ENCODE results near the gene CALML6.
A peak's percentile ranks its signal among the peaks of the same experiment; 100 is the strongest.

CALML6 gene

DNA sequence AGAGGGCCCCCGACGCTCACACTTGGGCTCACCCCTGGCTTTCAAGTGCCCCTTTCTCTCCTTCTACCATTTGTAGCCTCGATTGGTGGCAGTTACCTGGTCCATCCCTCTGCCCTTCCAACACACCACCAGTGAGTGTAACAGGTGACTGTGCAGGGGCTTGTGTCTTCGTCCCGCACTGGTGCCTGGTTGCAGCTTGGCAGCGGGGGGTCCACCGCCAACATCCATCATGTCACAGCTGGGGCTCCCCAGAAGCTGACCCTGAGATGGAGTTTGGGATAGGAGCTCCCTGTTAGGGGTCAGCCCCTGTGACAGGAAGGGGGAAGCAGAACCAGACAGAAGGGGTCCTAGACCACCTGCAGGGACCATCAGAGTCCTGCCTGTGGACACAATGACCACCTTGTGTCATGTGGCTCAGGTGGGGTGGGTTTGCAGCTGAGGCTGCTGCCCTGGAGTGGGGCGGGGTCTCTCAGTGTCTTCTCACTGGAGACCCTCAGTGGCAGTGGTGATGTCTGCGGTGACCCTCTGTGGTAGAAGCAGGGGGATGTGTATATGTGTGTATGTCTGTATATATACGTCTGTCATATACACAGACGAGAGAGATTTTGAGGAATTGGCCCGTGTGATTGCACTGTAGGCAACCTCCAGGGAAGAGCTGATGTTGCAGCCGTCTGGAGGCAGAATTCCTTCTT lies 3.6 kb upstream of the CALML6 start:
- DNase-seq = no peak

DNA sequence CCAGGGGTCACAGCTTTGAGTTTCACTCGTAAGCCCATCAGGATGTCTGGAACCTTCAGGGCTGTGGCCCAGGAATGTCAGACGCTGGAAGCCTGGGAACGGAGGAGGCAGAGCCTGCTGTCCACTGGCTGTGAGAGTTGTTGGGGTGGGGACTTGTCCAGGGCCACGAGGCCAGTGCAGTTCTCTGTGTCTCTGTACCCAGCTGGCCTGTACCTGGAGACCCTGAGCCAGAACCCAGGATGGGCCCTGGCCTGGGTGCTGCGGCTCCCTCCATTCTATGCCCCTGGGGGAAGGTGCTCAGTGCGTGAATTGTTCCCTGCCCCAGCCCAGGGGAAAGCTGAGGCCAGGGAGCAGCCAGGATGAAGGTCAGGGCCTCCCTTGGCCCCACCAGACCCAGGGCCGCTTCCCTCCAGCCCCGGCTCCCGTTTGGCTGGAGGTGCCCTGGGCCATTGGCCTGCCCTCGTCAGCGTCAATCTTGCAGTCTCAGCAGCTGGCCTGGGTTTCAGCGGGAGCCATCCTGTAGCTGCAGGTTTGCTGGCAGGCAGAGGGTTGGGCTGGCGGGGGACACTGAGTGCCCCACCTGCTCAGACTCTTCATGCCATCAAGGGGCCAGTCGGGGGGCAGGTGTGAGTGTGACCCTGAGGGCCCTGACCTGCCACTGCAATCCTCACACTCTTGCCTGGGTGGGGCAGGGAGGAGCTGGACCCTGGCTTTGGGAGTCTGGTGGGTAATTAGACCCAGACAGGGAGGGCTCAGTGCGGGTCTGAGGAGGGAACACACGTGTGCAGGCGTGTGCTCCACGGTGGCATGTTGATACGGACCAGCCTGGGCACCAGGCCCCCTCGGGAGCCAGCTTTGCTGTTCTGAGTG lies 724 bp upstream of the CALML6 start:
- no peak for DNase-seq

DNA sequence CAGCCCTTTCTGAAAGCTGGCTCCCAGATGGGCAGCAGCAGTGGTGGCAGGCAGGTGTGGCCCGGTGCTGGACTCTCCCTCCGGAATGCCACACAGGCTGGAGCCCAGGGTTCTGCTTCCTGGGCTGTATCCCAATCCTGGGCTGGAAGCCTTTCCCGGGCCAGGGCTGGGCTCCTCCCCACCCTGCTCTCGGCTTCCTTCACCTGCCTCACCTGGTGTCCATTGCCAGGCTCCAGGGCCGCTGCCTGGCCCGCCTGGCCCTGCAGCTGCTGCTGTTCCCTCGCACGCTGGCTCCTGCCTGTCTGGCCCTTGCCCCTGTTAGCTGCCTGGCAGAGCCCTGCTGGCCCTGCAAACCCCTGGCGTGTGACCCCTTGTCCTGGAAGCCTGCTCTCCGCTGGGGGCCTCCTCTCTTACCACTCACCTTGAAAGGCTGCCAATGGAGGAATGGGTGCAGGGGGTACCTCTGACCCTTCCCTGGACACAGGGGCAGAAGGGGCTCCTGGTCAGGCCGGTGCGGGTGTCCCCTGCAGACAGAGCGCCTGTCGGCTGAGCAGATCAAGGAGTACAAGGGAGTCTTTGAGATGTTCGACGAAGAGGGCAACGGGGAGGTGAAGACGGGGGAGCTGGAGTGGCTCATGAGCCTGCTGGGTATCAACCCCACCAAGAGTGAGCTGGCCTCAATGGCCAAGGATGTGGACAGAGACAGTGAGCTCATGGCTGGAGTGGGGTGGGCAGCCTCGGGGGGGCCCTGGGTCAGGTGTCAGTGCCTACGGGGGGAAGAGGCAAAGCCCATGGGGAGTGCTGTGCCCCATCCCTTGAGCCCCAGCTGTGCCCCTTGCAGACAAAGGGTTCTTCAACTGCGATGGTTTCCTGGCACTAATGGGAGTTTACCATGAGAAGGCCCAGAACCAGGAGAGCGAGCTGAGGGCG lies 1.1 kb downstream of the CALML6 start:
- no peak for DNase-seq

GRCh38 chr1:1916851-1917251 lies 1.8 kb downstream of the CALML6 start:
- DNase-seq = no peak

GRCh38 chr1:1917304-1917976 lies 2.4 kb downstream of the CALML6 start:
- DNase-seq = no peak

- DNase-seq = no peak
These were observed 3.2 kb downstream of the CALML6 start for GRCh38 chr1:1917995-1918900.

GRCh38 chr1:1918901-1919303 lies 3.8 kb downstream of the CALML6 start, which contains the start of gene TMEM52:
Gene TMEM52, minus strand, starts transcription at chr1:1919279. Its CDS starts 14 bp downstream, at chr1:1919265.
- DNase-seq = no peak

- peak; percentile 96 for DNase-seq
These were observed 4.4 kb downstream of the CALML6 start for GRCh38 chr1:1919304-1920056.

DNA sequence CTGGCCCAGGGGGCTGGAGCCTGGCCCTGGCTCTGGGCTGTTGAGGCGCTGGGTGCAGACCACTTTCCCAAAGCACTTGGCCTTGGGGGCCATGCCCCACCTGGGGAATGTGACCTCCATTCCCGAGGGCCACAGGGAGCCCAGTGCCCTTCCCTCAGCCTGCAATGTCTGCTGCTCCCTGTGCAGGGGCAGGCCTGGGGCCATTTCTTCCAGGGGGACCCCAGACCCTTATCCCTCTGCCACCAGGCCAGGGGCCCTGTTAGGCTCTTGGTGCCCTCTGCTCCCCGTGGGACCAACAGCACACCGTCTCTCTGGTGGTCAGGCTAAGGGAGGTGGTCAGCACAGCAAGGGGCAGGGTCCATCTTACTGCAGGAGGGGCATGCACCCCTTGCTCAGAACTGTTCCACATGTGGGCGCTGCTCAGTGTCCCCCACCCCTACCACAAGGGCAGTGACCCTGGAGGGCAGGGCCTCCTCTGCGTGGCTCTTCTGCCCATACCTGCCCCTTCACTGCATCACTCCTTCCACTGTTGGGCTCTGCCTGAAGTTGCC lies 5.1 kb downstream of the CALML6 start:
- DNase-seq = no peak

DNA sequence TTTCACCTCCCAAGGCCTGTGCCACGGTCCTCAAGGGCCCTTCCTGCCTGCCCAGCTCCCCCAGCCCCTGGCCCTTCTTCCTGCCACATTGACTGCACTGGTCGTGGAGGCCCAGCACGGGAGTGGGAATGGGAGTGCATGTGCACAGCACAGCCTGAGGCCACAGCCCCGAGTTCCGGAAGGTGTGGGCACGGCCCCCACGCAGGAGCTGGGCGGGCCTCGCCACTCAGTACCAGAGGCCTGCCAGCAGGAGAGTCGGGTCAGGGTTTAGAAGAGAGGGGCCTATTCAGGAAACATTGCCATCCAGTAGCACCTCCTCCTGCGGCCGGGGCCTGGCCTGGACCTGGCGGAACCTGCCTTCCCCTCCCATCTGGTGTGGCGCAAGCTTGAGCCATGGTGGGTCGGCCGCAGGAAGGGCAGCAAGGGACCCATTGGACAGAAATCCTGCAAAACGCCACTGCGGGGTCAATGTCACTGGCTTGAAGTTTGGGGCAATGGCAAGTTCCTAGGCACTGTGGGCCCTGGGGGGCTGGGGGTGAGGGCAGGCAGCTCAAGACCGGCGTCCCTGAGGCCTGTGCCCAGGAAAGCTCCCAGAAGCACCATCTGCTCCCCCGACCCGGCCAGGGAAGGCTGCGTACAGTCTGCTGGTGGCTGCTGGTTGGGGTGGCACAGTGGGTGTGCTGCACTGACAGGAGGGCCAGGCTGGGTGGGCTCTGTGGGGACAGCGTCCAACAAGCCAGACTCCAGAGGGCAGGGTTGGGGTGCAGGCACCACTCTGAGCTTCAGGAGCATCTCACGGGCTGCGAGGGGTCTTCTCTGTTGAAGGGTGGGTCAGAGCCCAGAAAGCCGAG lies 5.8 kb downstream of the CALML6 start:
- DNase-seq = no peak

DNA sequence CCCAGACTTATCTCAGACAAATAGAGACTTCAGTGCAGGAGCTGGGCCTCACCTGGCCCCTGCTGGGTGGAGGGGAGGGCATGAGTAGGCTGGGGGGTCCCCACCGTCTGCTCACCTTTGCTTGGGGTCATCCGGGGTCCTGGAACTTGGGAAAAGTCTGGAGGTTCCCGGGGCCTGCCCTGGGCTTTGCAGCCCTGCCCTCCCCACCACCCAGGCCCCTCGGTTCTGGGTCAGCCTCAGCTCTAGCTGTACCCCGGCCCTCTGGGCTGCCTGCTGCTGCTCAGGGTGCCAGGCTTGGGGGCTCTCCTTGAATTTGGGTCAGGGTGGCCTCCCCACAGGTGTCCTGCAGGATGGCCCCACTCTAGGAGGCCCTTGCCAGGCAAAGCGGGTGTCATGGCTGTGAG lies 6.4 kb downstream of the CALML6 start:
- DNase-seq = no peak

GRCh38 chr1:1921901-1922701 lies 7.0 kb downstream of the CALML6 start:
- no peak for DNase-seq

- DNase-seq = no peak
These were observed 7.6 kb downstream of the CALML6 start for GRCh38 chr1:1922702-1922955.

DNA sequence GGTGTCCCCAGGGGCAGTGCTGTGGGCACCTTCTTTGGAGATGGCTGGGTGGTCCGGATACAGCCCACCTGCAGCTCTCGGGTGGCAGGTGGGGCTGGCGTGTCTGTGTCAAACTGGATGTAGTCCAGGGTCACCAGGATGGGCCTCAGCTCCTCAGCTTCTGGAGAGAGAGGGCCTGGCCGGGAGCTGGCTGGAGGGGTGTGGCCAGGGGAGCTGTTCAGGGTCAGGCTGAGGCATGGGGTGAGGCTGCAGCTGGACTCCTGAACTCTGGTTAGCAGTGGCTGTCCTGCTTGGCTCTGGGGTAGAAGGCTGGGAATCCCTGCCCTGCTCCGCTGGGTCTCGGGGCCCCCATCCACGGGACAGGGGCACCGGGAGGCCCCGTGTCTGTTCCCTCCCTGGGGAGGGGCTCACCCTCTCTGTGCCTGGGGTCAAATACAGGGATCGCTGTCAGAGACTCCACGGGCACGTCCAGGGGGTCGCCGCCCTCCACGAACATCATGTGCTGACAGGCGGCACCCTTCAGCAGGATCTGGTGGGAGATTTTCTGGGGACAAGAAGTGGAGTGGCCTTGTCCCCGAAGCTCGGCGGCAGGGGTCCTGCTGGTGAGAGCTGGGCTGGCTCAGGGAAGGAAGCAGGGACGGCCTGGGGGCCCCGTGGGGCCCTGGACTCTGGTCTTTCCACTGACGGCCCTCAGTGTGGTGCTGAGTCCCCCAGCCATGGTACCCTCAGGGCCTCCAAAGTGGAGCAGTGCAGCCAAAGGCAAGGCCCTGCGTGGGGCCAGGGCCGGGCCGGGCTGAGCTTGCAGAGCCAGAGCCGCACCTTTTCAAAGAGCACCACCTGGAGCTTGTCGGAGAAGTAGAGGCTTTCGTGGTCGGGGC lies 8.1 kb downstream of the CALML6 start:
- no peak for DNase-seq

DNA sequence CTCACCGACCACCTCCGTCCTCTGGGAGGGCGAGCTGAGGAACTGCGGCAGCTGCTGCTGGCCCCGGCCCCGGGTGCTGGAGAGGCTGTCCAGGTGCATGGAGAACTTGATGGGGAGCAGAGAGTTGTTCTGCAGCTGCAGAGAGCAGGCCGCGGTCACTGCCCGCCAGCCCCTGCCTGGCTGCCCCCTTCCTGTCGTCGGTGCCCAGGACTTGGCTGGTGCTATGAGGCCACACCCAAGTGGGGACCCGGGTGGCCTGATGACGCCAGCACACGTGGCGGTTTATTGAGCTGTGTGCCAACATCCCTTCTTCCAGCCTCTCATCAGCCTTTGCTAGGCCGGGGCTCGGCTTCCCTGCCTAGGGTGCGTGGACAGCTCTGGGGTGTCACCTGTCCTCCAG lies 9.3 kb downstream of the CALML6 start:
- no peak for DNase-seq

DNA sequence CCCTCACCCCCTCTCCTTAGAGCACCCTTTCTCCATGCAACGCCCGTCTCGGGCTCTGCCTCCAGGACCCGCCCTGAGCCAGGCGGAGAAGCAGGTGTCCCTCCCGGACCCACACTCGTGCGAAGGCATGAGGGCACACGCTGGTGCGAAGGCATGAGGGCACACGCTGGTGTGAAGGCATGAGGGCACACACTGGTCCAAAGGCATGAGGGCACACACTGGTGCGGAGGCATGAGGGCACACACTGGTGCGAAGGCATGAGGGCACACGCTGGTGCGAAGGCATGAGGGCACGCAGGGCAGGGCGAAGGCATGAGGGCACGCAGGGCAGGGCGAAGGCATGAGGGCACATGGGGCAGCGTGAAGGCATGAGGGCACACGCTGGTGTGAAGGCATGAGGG lies 9.8 kb downstream of the CALML6 start:
- no peak for DNase-seq

GRCh38 chr1:1925437-1926345 lies 10.6 kb downstream of the CALML6 start:
- DNase-seq = no peak

All from MV-4-11 (cell line).